ENCODE measurements around the gene CFL1.
"Not testable (repeated sequence)": the region's sequence is repeated elsewhere in the genome, so short reads cannot be mapped to it uniquely, and the experiment has no call there.

Gene CFL1

DNA sequence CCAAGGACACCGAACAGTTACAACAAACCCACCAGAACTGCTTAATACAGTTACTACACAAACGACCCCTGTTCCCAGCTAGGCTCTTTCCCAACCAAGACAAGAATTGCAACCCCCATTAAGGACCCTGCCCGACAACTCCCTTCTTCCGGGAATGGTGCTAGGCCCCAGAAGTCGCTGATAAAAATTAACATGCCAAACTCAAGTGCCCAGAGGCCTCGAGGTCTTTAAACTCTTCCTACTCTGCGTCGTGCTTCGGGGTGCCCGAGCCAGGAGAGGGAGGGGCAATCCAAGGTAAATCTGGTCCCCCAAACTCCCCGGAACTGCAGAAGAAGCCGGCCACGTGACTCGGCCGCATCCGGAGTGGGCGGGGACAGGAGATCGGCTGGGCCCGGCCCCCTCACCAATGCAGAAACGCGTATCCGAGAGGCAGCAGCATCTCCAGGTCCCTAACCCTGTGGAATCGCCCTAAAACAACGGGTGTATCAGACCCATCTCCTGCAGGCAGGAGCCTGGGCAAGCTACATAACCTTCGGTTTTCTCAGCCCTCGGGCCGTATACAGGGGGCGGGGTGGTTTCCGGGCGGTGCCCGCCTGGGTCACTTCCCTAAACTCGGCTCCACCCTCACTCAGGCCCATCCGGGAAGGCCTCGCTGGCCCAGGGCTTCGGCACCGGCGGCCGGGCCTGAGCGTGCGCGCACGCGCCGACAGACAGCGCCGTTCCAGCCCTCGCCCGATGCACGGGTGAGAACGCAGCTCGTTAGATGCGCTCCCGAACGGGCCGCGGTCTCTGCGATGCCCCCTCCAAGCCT is 1.1 kb downstream of the CFL1 start:
- DNase-seq (ENCODE audit: low spot score) = peak; percentile 75

DNA sequence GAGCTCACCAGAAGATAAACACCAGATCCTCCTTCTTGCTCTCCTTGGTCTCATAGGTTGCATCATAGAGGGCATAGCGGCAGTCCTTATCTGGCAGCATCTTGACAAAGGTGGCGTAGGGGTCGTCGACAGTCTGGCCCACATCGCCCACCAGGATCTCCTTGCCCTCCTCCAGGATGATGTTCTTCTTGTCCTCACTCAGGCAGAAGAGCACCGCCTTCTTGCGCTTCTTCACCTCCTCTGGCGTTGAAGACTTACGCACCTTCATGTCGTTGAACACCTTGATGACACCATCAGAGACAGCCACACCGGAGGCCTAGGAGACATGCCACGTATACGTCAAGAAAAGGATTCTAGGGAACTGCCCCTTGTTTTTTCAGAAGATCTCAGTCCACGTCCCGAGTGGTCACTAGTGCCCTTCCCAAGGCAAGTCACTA is 2.0 kb downstream of the CFL1 start:
- DNase-seq (ENCODE audit: low spot score) = no peak

DNA sequence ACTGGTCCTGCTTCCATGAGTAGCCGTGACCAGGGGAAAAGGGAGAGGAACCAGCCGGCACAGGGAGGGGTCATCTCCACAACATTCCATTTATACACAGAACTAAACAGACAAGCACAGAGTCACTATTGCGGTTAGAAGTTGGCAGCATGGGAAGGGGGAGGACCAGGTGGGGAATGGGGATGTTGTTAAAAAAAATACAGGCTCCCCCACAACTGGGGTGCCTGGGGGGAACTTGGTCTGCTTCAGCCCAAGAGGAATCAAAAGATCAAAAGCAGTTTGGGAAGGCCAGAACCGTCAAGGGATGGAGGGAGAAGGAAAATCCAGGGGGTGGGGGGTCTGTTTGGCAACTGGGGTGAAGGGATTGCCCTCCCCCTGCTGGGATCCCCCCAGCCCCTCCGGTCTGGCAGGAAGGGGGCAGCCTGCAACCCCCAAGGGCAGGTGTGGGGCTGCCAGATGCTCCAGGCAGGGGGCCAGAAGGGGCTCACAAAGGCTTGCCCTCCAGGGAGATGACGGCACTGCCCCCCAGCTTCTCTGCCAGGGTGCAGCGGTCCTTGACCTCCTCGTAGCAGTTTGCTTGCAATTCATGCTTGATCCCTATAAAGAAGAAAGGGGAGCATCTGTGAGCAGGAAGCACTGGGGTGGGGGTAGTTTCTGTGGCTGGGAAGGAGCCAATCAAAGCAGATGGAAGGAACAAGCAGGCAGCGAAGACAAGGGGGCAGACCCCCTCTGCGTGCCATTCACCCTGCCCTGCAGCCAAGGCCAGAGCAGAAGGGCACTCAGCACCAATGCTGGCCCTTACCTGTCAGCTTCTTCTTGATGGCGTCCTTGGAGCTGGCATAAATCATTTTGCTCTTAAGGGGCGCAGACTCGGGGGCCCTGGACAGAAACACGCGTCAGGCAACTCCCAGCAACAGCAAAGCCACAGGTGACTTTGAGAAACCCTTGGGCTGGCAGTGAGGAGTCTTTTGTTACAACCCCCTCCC is 2.8 kb downstream of the CFL1 start:
- DNase-seq (ENCODE audit: low spot score) = no peak

DNA sequence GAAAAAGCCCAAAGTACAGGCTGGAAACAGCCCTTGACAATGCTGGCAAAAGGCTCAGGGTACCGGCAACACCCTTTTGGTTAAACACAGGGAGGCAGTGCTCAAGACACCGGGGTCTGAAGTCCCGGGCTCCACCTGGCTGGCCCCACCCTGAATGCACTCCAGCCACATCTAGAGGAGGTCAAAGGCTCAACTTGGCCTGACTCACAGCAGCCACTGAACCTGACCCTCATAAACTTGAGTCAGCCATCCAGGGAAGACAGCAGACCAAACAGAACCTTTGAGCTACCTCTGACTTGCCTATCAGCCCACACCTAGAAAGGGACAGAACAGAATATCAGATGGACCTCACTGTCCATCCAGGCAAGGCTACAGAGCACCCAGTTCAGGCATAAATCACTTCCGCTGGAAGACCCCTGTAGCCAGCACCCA is 3.8 kb downstream of the CFL1 start:
- DNase-seq (ENCODE audit: low spot score) = no peak

DNA sequence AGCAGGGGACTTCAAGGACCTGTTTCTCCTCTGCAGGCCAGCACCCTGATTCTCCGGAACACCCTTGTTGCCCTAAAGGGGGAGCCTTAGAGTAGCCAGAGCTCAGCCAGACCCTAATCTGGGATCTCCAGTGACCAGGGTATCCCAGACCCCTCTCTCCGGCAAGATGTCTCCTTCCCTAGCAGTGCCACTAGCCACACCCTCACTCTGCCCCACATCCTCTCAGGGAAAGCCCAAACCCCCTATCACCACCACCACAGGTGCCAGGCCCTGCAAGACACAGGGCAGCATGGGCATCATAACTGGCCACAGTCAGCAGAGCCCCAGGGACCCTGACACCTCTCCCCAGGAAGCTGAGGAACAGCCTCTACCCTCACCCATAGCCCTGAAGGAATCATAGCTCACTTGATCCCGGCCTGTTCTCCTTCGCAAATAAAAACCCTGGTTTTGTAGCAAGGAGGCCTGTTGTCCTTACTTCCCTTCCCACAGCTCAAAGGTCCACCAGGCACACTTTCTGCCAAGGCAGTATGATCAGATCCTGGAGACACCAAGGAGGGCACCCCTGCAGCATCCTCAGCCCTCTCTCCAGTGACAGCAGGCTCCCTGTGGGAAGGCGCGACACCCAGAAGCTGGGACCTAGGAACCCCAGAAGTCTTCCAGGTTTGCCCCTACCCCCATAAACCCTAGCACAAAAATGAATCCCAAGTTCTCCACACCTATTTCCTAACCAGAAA is 4.6 kb downstream of the CFL1 start:
- no peak for DNase-seq (ENCODE audit: low spot score)

DNA sequence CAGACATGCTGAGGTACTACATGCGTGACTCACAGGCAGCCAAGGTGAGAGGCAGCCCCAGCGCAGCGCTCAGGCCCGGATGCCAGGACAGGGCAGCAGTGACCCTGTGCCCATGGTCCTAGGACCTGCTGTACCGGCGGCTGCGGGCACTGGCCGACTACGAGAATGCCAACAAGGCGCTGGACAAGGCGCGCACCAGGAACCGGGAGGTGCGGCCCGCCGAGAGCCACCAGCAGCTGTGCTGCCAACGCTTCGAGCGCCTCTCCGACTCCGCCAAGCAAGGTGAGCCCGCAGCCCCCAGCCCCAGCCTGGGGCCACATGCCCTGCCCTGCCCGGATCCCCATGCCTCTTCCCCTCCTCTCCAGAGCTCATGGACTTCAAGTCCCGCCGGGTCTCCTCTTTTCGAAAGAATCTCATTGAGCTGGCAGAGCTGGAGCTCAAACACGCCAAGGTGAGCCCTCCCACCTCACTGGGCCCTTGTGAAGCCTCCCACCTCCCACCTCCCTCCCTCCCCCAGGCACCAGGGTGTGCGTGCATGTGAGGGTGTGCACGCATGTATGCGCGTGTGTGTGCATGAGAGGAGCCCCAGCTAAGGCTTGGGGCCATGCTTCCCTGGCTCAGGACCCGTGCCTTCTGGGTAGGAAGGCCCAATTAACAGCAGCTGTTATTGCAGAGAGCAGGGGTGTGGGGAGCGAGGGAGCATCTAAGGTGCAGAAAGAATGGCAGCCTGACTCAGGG is 5.3 kb downstream of the CFL1 start:
- no peak for DNase-seq (ENCODE audit: low spot score)

DNA sequence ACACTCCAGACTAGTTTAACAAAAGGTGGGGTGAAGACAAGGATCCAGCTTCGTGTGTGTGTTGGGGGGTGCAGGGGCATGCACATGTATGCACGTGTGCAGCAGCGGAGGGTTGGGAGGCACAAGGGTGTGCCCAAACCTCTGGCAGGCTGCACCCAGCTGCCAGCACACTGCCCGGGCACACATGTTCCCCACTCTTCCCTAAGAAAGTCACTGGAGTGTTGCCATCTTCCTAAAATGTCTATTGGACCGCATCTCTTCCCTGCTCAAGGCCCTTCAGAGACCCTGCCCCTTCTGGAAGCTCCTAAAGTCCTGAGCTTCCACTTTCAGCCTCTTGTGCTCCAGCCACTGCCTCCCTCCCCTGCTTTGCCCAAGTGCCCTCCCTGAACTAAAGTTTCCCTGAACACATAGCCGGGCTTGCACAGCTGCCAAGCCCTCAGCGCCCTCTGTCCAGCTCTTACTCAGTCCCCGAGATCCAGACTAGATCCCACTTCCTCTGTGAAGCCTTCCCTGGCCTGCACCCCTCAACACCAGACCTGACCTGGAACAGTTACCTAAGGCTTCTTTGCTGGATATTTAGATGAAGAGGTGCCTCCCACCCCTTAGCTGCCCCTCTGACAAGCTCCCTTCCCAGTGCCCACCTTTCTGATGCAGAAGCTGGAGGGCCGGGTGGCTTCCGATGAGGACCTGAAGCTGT is 6.0 kb downstream of the CFL1 start:
- no peak for DNase-seq (ENCODE audit: low spot score)

DNA sequence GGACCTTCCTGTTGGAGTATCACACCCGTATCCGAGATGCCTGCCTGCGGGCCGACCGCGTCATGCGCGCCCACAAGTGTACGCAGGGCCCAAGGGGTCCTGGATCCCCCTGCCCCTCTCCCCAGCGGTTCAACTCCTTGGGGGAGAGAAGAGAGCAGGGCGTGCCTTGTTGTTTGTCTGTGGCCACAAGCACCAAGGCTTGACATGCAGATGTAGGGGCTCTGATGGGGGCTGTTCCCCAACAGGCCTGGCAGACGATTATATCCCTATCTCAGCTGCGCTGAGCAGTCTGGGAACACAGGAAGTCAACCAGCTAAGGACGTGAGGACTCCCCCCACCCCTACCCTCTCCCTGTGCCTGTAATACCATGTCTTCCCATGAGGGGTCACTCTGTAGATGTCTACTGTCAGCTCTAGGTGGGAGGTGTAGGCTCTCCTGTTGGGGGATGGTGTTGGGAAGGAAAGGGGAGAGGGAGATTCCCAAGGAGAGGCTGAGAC is 6.8 kb downstream of the CFL1 start:
- no peak for DNase-seq (ENCODE audit: low spot score)

DNA sequence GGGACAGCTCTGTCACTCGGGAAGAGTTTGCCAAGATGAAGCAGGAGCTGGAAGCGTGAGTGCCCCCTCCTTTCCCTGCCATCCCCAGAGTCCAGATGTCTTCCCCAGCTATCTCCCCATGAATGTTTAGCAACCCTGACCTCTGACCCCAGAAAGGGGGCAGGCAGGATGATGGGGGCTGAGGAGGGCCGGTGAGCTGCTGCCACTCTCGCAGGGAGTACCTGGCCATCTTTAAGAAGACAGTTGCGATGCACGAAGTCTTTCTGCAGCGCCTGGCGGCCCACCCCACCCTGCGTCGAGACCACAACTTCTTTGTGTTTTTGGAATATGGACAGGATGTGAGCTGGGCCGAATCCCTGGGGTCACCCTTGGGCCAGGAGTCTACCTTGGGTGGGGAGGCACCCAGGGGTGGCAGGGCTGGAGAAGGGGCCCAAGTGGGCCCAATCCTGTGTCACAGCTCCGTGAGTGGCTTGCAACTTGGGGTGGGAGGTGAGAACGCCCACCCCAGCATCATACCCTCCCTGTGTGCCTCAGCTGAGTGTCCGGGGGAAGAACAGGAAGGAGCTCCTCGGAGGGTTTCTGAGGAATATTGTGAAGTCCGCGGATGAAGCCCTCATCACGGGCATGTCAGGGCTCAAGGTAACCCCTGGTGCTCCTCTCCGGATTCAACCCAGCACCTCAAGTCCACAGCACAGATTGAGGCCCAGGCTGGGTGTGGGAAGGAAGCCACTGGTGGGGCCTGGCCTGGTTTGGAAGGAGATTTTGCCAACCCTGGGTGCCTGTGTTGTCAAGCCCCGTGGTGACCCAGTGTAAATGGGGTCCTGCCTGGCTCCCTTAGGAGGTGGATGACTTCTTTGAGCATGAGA is 7.5 kb downstream of the CFL1 start:
- no peak for DNase-seq (ENCODE audit: low spot score)

DNA sequence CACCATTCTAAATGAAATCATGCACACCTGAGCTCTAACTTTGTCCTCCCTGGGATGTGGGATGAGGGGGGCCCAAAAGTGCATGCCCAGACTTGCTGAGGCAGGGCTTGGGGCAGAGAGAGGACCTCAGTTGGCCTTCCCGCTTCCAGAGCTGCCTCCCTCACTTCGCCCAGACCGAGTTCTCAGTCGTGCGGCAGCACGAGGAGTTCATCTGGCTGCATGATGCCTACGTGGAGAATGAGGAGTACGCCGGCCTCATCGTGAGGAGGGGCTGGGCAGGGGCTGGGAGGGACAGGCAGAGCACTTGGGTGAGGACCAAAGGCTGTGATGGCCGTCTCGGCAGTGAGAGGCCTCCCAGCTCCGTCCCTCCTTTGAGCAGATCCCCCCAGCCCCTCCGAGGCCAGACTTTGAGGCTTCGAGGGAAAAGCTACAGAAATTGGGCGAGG is 8.2 kb downstream of the CFL1 start:
- DNase-seq (ENCODE audit: low spot score) = no peak

DNA sequence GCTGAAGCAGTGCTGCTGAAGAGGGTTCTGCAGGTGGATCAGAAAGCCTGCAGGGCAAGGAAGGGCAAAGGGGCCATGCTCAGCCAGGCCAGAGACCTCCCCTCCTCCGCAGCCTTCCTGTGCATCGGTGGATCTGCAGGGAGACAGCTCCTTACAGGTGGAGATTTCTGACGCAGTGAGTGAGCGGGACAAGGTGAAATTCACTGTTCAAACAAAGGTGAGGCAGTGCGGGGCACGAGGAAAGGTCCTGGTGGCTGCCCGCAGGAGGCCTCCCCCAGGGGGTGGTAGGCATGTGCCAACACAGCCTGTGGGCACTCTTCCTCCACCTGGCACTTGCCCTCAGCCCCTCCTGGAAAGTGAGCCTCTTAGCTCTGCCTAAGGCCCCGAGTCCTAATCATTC is 8.6 kb downstream of the CFL1 start:
- no peak for DNase-seq (ENCODE audit: low spot score)

DNA sequence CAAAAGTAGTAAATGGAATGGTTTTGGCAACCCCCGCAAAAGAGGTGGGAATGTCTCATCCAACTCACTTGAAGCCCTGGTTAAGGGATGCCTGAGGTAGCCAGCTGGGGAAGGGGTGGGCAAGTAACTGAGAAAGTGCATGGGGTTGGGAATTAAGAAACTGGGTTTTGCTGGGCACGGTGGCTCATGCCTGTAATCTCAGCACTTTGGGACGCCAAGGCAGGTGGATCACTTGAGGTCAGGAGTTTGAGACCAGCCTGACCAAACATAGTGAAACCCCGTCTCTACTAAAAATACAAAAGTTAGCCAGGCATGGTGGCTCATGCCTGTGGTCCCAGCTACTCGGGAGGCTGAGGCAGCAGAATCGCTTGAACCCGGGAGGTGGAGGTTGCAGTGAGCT is 9.3 kb downstream of the CFL1 start:
- not testable (repeated sequence) for DNase-seq (ENCODE audit: low spot score)

DNA sequence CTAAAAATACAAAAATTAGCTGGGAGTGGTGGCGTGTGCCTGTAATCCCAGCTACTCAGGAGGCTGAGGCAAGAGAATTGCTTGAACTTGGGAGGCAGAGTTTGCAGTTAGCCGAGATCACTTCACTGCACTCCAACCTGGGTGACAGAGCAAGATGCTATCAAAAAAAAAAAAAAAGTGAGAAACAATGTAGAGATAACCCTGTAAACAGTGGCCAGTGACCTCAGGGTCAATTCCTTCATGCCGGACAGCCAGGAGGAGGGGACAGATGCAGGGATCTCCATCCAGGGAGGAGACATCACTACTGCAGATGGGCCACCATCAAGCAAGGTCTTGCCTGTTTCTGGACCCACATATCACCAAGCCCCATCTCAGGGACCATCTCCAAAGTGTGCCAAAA is 10.2 kb downstream of the CFL1 start:
- no peak for DNase-seq (ENCODE audit: low spot score)

DNA sequence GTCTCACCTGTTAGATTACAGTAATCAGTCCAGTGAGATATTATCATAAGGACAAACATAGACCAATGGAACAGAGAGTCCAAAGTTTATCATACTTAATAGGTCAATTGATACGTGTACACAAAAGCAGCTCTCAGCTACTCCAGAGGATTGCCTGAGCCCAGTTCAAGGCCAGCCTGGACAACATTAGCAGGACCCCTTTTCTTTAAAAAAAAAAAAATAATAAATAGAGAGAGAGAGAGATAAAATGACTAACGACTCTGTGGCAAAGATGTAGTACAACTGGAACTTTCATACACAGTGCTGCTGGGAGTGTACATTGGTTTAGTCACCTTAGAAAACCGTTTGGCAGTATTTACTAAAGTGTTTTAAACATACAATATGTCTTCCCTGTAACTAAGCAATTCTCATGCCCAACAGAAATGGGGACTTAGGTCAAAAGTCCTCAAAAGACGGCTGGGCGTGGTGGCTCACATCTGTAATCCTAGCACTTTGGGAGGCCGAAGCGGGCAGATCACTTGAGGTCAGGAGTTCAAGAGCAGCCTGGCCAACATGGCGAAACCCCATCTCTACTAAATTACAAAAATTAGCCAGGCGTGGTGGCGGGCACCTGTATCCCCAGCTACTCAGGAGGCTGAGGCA is 13.6 kb downstream of the CFL1 start:
- DNase-seq (ENCODE audit: low spot score) = no peak

DNA sequence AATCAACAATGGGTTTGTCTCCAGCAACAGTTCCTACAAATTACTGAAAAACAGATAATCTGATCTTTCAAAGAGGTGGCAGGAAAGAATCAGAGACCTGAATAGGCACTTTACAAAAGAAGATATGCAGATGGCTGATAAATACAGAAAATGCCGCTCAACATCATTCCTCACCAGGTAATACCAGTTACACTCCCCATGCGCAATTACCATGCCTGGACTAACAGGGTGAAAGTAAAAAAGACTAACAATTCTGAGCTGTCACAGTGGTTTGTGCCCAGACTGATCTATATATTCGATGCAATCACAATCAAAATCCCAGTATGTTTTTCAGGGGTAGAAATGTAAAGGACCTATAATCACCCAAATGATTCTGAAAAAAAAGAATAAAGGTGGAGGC is 14.2 kb downstream of the CFL1 start:
- no peak for DNase-seq (ENCODE audit: low spot score)

DNA sequence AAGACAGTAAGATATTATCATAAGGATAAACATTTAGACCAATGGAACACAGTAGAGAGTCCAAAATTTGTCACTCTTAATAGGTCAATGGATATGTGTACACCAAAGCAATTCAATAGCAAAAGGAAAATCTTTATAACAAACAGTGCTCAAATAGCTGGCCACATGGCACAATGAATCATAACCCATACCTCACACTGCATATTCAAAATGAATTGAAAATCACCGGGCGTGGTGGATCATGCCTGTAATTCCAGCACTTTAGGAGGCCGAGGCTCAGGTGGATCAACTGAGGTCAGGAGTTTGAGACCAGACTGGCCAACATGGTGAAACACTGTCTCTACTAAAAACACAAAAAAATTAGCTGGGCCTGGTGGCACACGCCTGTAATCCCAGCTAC is 15.8 kb downstream of the CFL1 start:
- DNase-seq (ENCODE audit: low spot score) = no peak

DNA sequence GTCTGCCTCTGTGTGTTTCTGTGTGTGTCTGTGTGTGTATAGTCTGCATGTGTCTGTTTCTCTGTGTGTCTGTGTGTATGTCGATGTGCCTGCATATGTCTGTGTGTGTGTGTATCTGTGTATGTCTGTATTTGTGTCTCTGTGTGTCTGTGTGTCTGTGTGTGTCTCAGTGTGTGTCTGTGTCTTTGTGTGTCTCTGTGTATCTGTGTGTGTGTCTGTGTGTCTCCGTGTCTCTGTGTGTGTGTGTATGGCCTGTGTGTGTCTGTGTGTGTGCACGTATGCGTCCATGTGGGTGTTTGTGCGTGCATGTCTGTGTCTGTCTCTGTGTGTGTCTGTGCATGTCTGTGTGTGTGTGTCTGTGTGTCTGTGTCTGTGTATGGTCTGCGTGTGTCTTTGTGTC is 23.8 kb downstream of the CFL1 start:
- no peak for DNase-seq (ENCODE audit: low spot score)

DNA sequence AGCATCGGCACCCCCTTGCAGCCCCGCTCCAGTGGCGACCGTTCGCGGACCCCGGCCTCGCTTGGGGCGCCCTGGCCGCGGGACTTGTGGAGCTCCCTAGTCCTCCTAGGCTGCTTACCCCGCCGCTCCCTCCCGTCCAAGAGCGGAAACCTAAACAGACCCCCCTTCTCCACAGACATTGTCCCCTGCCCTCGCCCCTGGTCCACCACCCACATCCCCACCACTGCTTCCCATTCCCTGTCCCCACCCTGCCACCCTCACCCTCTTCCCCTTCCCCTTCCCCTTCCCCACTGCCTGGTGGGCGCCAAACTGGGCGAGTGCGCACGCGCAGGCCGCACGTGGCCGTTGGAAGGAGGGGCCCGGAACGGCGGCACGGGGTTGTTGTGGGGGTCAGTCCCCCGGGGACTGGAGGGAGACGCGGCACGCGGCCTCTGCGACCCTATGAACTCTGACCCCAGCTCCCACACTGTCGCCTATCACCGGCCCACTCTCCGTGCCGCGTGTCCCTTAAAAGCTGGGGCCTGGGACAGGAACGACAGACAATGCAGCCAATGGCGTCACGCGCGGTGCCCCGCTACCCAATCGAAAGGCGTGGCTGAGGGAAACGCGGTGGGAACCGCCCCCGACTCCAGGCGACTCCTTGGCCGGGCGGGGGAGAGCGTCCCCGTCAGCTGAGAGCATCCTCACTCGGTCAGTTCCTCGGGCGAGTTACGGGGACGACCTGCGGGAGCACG is 24.5 kb downstream of the CFL1 start, which contains the start of gene SNX32:
Gene SNX32, plus strand, starts transcription at position 667 of the 734 bp plus-strand sequence. CDS start 103 bp downstream, outside the sequence.
- DNase-seq (ENCODE audit: low spot score) = peak; percentile 93

All from pons (tissue), 1 donor.